Gastroesophageal sphincter (tissue), 4 donors: ENCODE results near the gene FAAP100. TPM values are rescaled to one million over a fixed set of nuclear protein-coding genes. Genes with fewer than 3 reads are reported as not detected.

ENCODE experiments used
- ATAC-seq: fragments of 150-250 bp; one replicate; pipeline ENCODE4 v1.9.1; 2016; ENCODE audit warnings: mild to moderate bottlenecking, moderate library complexity
- H3K27ac ChIP-seq, 4 donors: fragments of 200-600 bp; sonication (generic) in 3 of 4; 1 replicate in 3 of 4; 2 replicates in 1 of 4; pipeline ENCODE4 v1.5.1; 2016 to 2019
- H3K27me3 ChIP-seq: fragments of 200-600 bp; sonication (generic); one replicate; pipeline ENCODE4 v1.5.1; 2019
- H3K36me3 ChIP-seq, 2 donors: fragments of 200-600 bp; sonication (generic); one replicate each; pipeline ENCODE4 v1.5.1; 2019; ENCODE audit warnings: control low read depth in 1 of 2
- H3K4me1 ChIP-seq, 3 donors: fragments of 200-600 bp; sonication (generic); 1 replicate in 2 of 3; 2 replicates in 1 of 3; pipeline ENCODE4 v1.5.1; 2016 to 2019; ENCODE audit warnings: control low read depth in 2 of 3
- H3K4me3 ChIP-seq, 2 donors: fragments of 200-600 bp; sonication (generic); one replicate each; pipeline ENCODE4 v1.5.1; 2019; ENCODE audit warnings: mild to moderate bottlenecking in 1 of 2, moderate library complexity in 1 of 2
- H3K9me3 ChIP-seq, 3 donors: fragments of 200-600 bp; sonication (generic); one replicate each; pipeline ENCODE4 v1.5.1; 2017 to 2019; ENCODE audit warnings: control low read depth in 2 of 3
- EP300 ChIP-seq: sonication (generic); formaldehyde crosslinking; IDR thresholded peaks from one replicate; pipeline ENCODE4 v1.6.1; 2017; ENCODE audit warnings: antibody characterized with exemption, mild to moderate bottlenecking
- POLR2A ChIP-seq, 2 donors: fragments of 450-650 bp; IDR thresholded peaks; one replicate each; pipeline ENCODE4 v1.6.1; 2017; ENCODE audit warnings: antibody characterized with exemption in 2 of 2, mild to moderate bottlenecking in 2 of 2, moderate library complexity in 1 of 2
- POLR2AphosphoS5 ChIP-seq: sonication (generic); formaldehyde crosslinking; IDR thresholded peaks from one replicate; pipeline ENCODE4 v1.6.1; 2017; ENCODE audit warnings: antibody characterized with exemption
- WGBS, 2 donors: methylation state at CpG; one replicate each; pipeline ENCODE4 v1.1.5; 2018; ENCODE audit warnings: low coverage in 1 of 2; 5-methylcytosine and 5-hydroxymethylcytosine counted together
- total RNA-seq, 4 donors: library from RNA; depleted of rRNA; stranded (reverse); fragments of >200 nt; gene quantifications; one replicate each; pipeline ENCODE4 v1.1.0, GENCODE V29; 2016
- TF ChIP-seq, protein P1 (sequence below), 4 experiments: fragments of 200-600 bp in 2 of 4; fragments of 450-650 bp in 2 of 4; sonication (generic) in 1 of 4; IDR thresholded peaks; one replicate each; pipeline ENCODE4 v1.5.1; 2017 to 2019; ENCODE audit warnings: antibody characterized with exemption in 4 of 4, mild to moderate bottlenecking in 2 of 4, moderate library complexity in 2 of 4

Gene FAAP100
- total RNA-seq, 4 donors from 2014 or later, result 14.6 to 32.1 (median 20.7) TPM

DNA sequence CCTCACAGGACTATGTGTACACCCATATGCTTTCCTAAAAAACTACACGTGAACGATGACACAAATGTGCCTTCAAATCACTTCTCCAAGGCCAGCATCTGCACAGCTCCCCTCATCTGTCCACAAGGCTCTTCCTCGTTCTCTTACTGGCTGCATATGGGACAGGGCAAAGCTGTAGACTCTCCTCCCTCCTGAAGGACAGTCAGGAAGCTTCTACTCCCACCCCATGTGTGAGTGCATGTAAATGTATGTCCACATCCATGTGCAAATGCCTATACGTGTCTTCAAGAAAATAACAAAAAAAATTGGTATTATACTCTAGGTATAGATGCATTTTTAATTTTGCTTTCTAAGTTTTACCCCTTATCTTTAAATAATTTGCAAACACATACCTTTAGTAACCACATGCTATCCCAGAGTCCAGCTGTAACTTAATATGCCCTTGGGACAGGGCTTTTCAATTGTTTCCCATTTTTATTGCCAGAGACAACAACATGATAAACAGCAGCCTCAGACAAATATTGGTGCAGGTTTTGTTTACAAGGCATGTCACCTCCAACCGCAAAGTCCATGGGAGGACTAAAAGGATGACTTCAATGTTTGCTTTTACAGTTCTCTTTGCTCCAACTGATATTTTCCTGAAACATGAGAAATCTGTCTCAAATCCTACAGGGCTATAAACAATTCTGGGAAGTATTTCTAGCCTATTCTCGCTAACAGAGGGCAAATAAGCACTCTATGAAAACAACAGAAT, 31.6 kb upstream of the FAAP100 start:
- Histone ChIP-seq H3K27ac (no peak overlapping the region), H3K9me3 (no peaks in the 10 kb centered on the region), H3K27me3 (no peaks in the 10 kb centered on the region), H3K4me1 (no peaks in the 10 kb centered on the region), H3K36me3 (peaks cover 5 to 96% of the 10 kb centered on the region in 2 donors), H3K4me3 (no peak overlapping the region)
- no peak for ATAC-seq
- 87 to 94% methylated on average over 5 to 6 of the region's 6 CpGs for WGBS, 2 donors
- TF ChIP-seq EP300 (no peak), POLR2AphosphoS5 (no peak), POLR2A (IDR thresholded peaks at IDR 0.05) (no peak)
- TF ChIP-seq, protein P1, sequence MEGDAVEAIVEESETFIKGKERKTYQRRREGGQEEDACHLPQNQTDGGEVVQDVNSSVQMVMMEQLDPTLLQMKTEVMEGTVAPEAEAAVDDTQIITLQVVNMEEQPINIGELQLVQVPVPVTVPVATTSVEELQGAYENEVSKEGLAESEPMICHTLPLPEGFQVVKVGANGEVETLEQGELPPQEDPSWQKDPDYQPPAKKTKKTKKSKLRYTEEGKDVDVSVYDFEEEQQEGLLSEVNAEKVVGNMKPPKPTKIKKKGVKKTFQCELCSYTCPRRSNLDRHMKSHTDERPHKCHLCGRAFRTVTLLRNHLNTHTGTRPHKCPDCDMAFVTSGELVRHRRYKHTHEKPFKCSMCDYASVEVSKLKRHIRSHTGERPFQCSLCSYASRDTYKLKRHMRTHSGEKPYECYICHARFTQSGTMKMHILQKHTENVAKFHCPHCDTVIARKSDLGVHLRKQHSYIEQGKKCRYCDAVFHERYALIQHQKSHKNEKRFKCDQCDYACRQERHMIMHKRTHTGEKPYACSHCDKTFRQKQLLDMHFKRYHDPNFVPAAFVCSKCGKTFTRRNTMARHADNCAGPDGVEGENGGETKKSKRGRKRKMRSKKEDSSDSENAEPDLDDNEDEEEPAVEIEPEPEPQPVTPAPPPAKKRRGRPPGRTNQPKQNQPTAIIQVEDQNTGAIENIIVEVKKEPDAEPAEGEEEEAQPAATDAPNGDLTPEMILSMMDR (IDR thresholded peaks at IDR 0.05), result no peak

DNA sequence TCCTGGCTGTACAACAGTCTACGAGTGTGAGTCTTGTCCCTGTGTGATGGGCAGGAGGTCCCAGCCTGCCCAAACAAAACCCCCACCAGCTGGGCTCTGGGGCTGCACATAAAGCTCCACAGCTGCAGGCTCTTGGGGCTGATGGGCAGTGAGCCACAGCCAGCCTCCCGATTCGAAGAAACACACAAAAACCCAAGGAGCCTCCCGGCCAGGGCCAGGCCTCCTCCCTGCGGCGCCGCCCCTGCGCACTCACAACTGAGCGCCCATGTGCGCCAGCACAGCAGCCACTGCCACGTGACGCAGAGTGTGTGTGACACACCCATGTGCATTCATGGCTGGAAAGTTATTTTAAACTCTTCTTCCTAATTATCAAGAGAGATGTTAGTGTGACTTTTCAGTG, 30.6 kb upstream of the FAAP100 start:
- no peak overlapping the region for H3K27ac ChIP-seq
- WGBS, 2 donors, result 88 to 89% methylated on average over 1 to 7 of the region's 12 CpGs
- no peak for ATAC-seq
- no peaks in the 10 kb centered on the region for H3K27me3 ChIP-seq
- no peaks in the 10 kb centered on the region for H3K9me3 ChIP-seq
- H3K36me3 ChIP-seq, result peaks cover 0 to 96% of the 10 kb centered on the region in 2 donors
- H3K4me3 ChIP-seq, result no peak overlapping the region
- no peak for TF ChIP-seq POLR2AphosphoS5
- TF ChIP-seq, protein P1 (IDR thresholded peaks at IDR 0.05), result no peak
- no peak for TF ChIP-seq POLR2A (IDR thresholded peaks at IDR 0.05)
- no peak for TF ChIP-seq EP300
- peaks cover 0 to under 1% (median 0%) of the 10 kb centered on the region in 3 donors for H3K4me1 ChIP-seq

DNA sequence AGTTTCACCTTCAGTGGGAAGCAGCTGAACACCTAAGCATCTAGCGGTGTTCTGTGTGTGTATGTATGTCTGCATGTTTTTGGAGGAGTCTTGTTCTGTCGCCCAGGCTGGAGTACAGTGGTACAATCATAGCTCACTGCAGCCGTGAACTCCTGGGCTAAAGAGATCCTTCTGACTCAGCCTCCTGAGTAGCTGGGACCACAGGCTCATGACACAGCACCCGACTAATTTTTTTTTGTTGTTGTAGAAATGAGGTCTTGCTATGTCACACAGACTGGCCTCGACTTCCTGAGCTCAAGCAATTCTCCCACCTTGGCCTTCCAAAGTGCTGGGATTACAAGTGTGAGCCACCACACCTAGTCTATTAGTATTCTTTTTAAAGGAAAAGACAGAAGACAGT, 30.2 kb upstream of the FAAP100 start:
- Histone ChIP-seq H3K4me1 (peaks cover 0 to 4% (median 0%) of the 10 kb centered on the region in 3 donors), H3K27ac (no peak overlapping the region), H3K4me3 (no peak overlapping the region), H3K27me3 (no peaks in the 10 kb centered on the region), H3K9me3 (no peaks in the 10 kb centered on the region), H3K36me3 (peaks cover 0 to 98% of the 10 kb centered on the region in 2 donors)
- TF ChIP-seq EP300, result no peak
- TF ChIP-seq POLR2A (IDR thresholded peaks at IDR 0.05), result no peak
- TF ChIP-seq, protein P1 (IDR thresholded peaks at IDR 0.05), result no peak
- TF ChIP-seq POLR2AphosphoS5, result no peak
- ATAC-seq, result no peak
- WGBS, 2 donors, result 94 to 96% methylated on average over 2 to 4 of the region's 5 CpGs

DNA sequence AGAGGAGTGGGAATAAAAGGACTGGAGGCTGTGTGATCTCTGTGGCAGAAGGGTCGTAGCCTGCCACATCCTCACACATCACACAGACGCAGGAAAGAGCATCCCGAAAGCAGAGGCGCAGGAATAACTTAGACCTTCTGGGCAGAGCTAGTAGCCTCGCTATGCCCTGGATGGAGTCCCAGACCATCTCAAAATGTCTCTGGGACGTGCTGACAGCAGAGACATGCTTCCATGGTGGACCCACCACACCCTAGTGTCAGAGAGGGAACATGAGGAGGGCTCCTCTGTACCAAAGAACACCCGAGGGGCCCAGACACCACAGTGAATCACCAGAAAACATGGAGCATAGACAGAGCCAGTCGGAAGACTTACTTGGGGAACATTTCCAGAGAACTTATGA, 29.6 kb upstream of the FAAP100 start:
- ATAC-seq, result no peak
- Histone ChIP-seq H3K36me3 (peaks cover 0 to 98% of the 10 kb centered on the region in 2 donors), H3K4me1 (peaks cover 0 to 10% (median 2%) of the 10 kb centered on the region in 3 donors), H3K4me3 (no peak overlapping the region), H3K9me3 (no peaks in the 10 kb centered on the region), H3K27me3 (no peaks in the 10 kb centered on the region), H3K27ac (no peak overlapping the region)
- 82% methylated on average over 5 of the region's 8 CpGs; no CpG with 5 or more reads in 1 of the 2 donors for WGBS, 2 donors
- TF ChIP-seq EP300 (no peak), POLR2AphosphoS5 (no peak), POLR2A (IDR thresholded peaks at IDR 0.05) (no peak)
- TF ChIP-seq, protein P1 (IDR thresholded peaks at IDR 0.05), result no peak

DNA sequence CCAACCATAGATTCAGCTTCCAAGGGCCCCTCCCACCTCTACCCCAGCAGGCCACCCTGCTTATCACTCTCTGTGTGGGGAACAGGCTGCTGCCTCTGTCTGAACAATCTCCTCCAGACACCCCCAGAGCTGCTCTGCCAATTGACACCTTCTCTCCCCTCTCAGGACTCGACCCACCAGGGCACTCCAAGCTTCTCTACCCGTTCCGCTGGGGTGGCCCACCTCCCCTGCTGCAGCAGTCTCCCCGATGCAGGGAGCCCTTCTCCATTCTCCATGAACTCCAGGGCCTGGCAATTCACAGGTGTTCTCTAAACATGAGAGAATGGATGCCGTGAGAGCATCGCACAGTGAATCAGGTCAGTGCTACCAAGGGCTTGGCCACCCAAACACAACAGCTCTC, 28.3 kb upstream of the FAAP100 start:
- TF ChIP-seq POLR2A (IDR thresholded peaks at IDR 0.05) (no peak), POLR2AphosphoS5 (no peak), EP300 (no peak)
- TF ChIP-seq, protein P1 (IDR thresholded peaks at IDR 0.05), result no peak
- Histone ChIP-seq H3K4me1 (peaks cover 0 to 16% (median 5%) of the 10 kb centered on the region in 3 donors), H3K27ac (no peak overlapping the region), H3K4me3 (no peak overlapping the region), H3K36me3 (peaks cover 0 to 98% of the 10 kb centered on the region in 2 donors), H3K9me3 (no peaks in the 10 kb centered on the region), H3K27me3 (no peaks in the 10 kb centered on the region)
- WGBS, 2 donors, result 96% methylated on average over 5 of the region's 6 CpGs; no CpG with 5 or more reads in 1 of the 2 donors
- no peak for ATAC-seq
